HepG2 (cell line): ENCODE data around the gene WDR54. TPM values are rescaled to one million over a fixed set of nuclear protein-coding genes. Genes with fewer than 3 reads are reported as not detected.

Source experiments
- ATAC-seq: fragments of 200-7000 bp; cut with Tn5 transposase; 3 replicates; pipeline ENCODE4 v1.9.1; 2020; ENCODE audit warnings: mild to moderate bottlenecking, moderate library complexity
- BruUV-seq: library from RNA; stranded (reverse); fragments of 400-500 nt; replicated peaks from 2 replicates; lab custom pipeline; 2021; lab: Mats Ljungman, UMichigan
- CTCF ChIA-PET: fragments of 300-600 bp; formaldehyde crosslinking; extraction: SDS; loops from one replicate; lab custom pipeline; 2021; ENCODE audit warnings: low total read pairs, inconsistent platforms, low intra/inter-chr PET ratio; lab: Yijun Ruan, JAX
- POLR2A ChIA-PET: fragments of 350-600 bp; sonication (Branson Sonifier 250); formaldehyde crosslinking; loops from one replicate; lab custom pipeline; 2020; ENCODE audit warnings: antibody characterized with exemption, inconsistent platforms; lab: Yijun Ruan, JAX
- DNase-seq: peaks from one replicate; pipeline ENCODE4 v3.0.0-alpha.2; 2015; ENCODE audit warnings: low spot score
- FAIRE-seq: peaks from 3 replicates; lab custom pipeline; 2011; peaks lifted over from hg19 to GRCh38; lab: Jason Lieb, UNC
- H2AFZ ChIP-seq: one replicate; pipeline ENCODE4 v1.6.1; 2011; ENCODE audit warnings: low read length, inconsistent platforms
- H3K27ac ChIP-seq: fragments of 300-600 bp; 3 replicates; pipeline ENCODE4 v1.8.0; 2011; ENCODE audit warnings: mixed run types, mild to moderate bottlenecking, mixed read lengths, low read length, inconsistent platforms; ENCODE audit not compliant: insufficient read depth; ENCODE audit errors: extremely low read length
- H3K27me3 ChIP-seq, 2 experiments: fragments of 200-600 bp in 1 of 2; 2 replicates in 1 of 2; 3 replicates in 1 of 2; pipeline versions ENCODE4 v1.6.0 to v1.8.0; 2011; ENCODE audit warnings: low read length in 2 of 2, mild to moderate bottlenecking in 2 of 2, moderate library complexity in 2 of 2, inconsistent platforms in 1 of 2; ENCODE audit not compliant: insufficient read depth in 2 of 2, control insufficient read depth in 1 of 2
- H3K36me3 ChIP-seq, 2 experiments: fragments of 200-600 bp in 1 of 2; replicated peaks in 1 of 2; 2 replicates in 1 of 2; 3 replicates in 1 of 2; pipeline versions ENCODE4 v1.5.1 to v1.8.0; 2011; ENCODE audit warnings: low read length in 2 of 2, inconsistent platforms in 1 of 2; ENCODE audit not compliant: insufficient read depth in 2 of 2, control insufficient read depth in 1 of 2
- H3K4me1 ChIP-seq: 2 replicates; pipeline ENCODE4 v1.5.1; 2012; ENCODE audit warnings: low read length, inconsistent platforms; ENCODE audit not compliant: insufficient read depth
- H3K4me2 ChIP-seq: 2 replicates; pipeline ENCODE4 v1.6.0; 2011; ENCODE audit warnings: low read depth, low read length, inconsistent platforms
- H3K4me3 ChIP-seq, 3 experiments: fragments of 200-600 bp in 1 of 3; sonication (generic), shearing (Covaris generic) in 1 of 3; replicated peaks in 1 of 3; 2 replicates each; pipeline ENCODE4 v1.5.1; 2011 to 2016; ENCODE audit warnings: low read length in 3 of 3, inconsistent platforms in 2 of 3, low read depth in 2 of 3, mild to moderate bottlenecking in 2 of 3, control low read depth in 1 of 3, mixed read lengths in 1 of 3; ENCODE audit not compliant: insufficient read depth in 1 of 3
- H3K79me2 ChIP-seq: one replicate; pipeline ENCODE4 v1.6.1; 2011; ENCODE audit warnings: low read length, inconsistent platforms; ENCODE audit not compliant: insufficient read depth
- H3K9ac ChIP-seq: 2 replicates; pipeline ENCODE4 v1.6.0; 2011; ENCODE audit warnings: mild to moderate bottlenecking, low read depth, low read length, inconsistent platforms; ENCODE audit not compliant: insufficient read depth
- H3K9me3 ChIP-seq: 2 replicates; pipeline ENCODE4 v1.5.1; 2012; ENCODE audit warnings: mild to moderate bottlenecking, low read length
- H4K20me1 ChIP-seq: 2 replicates; pipeline ENCODE4 v1.6.0; 2011; ENCODE audit warnings: inconsistent platforms, mild to moderate bottlenecking, low read length, moderate library complexity; ENCODE audit not compliant: insufficient read depth
- AHR ChIP-seq: IDR thresholded peaks from 2 replicates; pipeline ENCODE4 v1.6.1; 2018; ENCODE audit warnings: missing genetic modification reagents, missing compliant biosample characterization
- HDAC2 ChIP-seq: sonication (generic); formaldehyde crosslinking; IDR thresholded peaks from 2 replicates; pipeline ENCODE4 v1.4.0; 2020; ENCODE audit warnings: missing genetic modification reagents
- SALL2 ChIP-seq: sonication (generic); formaldehyde crosslinking; IDR thresholded peaks from 2 replicates; pipeline ENCODE4 v1.8.1; 2023; ENCODE audit warnings: mild to moderate bottlenecking, missing genetic modification reagents, inconsistent platforms
- U2AF2 ChIP-seq: fragments of 200-400 bp; formaldehyde crosslinking; IDR thresholded peaks from 2 replicates; pipeline ENCODE4 v1.6.1; 2017; ENCODE audit warnings: low read depth, mild to moderate bottlenecking, low read length
- ZNF224 ChIP-seq: sonication (generic); formaldehyde crosslinking; IDR thresholded peaks from 2 replicates; pipeline ENCODE4 v1.5.0; 2020; ENCODE audit warnings: mild to moderate bottlenecking, missing genetic modification reagents
- ZNF468 ChIP-seq: sonication (generic); formaldehyde crosslinking; IDR thresholded peaks from 2 replicates; pipeline ENCODE4 v1.8.0; 2022; ENCODE audit warnings: mild to moderate bottlenecking, moderate library complexity, missing genetic modification reagents
- ZNF577 ChIP-seq: sonication (generic); formaldehyde crosslinking; IDR thresholded peaks from 2 replicates; pipeline ENCODE4 v1.4.0; 2020; ENCODE audit warnings: mild to moderate bottlenecking, low read depth, missing genetic modification reagents, borderline replicate concordance
- ZNF83 ChIP-seq: sonication (generic); formaldehyde crosslinking; IDR thresholded peaks from 2 replicates; pipeline ENCODE4 v1.4.0; 2020; ENCODE audit warnings: missing genetic modification reagents, mild to moderate bottlenecking, borderline replicate concordance
- WGBS: methylation state at CpG from one replicate; pipeline ENCODE4 v1.1.6; 2017; ENCODE audit warnings: low lambda C conversion rate; 5-methylcytosine and 5-hydroxymethylcytosine counted together
- in situ Hi-C: cut with HindIII; loops from 2 replicates; pipeline ENCODE4 v1.10.0; 2017; ENCODE audit warnings: low pct_unique_long_range_greater_than_20kb; ENCODE audit not compliant: extremely low pct_ligation_motif_present
- intact Hi-C: fragments of 100-400 bp; cut with micrococcal nuclease; formaldehyde crosslinking; loops from one replicate; pipeline ENCODE4 v1.10.0; 2022; ENCODE audit not compliant: unreplicated experiment
- polyA plus RNA-seq, 8 experiments: library from polyadenylated mRNA; depleted of rRNA in 3 of 8; stranded (reverse) in 7 of 8; unstranded in 1 of 8; fragments of >200 nt; fragmentation: Illumina TruSeq in 4 of 8; extraction: Trizol in 4 of 8; gene quantifications; 2 replicates each; pipeline versions ENCODE4 v1.2.1 to v1.2.3, GENCODE V29; 2011 to 2016; ENCODE audit warnings: low read depth in 4 of 8, missing spikeins in 1 of 8, mixed read lengths in 1 of 8; ENCODE audit not compliant: insufficient read depth in 1 of 8
- total RNA-seq, 5 experiments: library from RNA; depleted of rRNA; stranded (reverse); fragments of >200 nt; fragmentation: Illumina TruSeq; extraction: Trizol; gene quantifications; 2 replicates each; pipeline ENCODE4 v1.2.3, GENCODE V29; 2016; ENCODE audit warnings: low read depth in 1 of 5
- TF ChIP-seq, protein P1 (sequence below): IDR thresholded peaks from 2 replicates; pipeline ENCODE4 v1.6.1; 2016; ENCODE audit warnings: low read depth, control low read depth
- TF ChIP-seq, protein P2 (sequence below): fragments of 450-650 bp; IDR thresholded peaks from 2 replicates; pipeline ENCODE4 v1.6.1; 2016
- TF ChIP-seq, protein P3 (sequence below): sonication (generic); formaldehyde crosslinking; IDR thresholded peaks from 2 replicates; pipeline ENCODE4 v1.9.0; 2021; ENCODE audit warnings: missing genetic modification reagents, mild to moderate bottlenecking, borderline replicate concordance
- TF ChIP-seq, protein P4 (sequence below): sonication (generic); formaldehyde crosslinking; IDR thresholded peaks from 2 replicates; pipeline ENCODE4 v1.8.0; 2022; ENCODE audit warnings: missing genetic modification reagents, mild to moderate bottlenecking, moderate library complexity, borderline replicate concordance

WDR54 gene
- total and polyA plus RNA-seq, 2 of the 13 experiments (the other 11 are each of a cell fraction or from before 2014, with no cell fraction given) = 2.0 to 17.3 TPM

DNA sequence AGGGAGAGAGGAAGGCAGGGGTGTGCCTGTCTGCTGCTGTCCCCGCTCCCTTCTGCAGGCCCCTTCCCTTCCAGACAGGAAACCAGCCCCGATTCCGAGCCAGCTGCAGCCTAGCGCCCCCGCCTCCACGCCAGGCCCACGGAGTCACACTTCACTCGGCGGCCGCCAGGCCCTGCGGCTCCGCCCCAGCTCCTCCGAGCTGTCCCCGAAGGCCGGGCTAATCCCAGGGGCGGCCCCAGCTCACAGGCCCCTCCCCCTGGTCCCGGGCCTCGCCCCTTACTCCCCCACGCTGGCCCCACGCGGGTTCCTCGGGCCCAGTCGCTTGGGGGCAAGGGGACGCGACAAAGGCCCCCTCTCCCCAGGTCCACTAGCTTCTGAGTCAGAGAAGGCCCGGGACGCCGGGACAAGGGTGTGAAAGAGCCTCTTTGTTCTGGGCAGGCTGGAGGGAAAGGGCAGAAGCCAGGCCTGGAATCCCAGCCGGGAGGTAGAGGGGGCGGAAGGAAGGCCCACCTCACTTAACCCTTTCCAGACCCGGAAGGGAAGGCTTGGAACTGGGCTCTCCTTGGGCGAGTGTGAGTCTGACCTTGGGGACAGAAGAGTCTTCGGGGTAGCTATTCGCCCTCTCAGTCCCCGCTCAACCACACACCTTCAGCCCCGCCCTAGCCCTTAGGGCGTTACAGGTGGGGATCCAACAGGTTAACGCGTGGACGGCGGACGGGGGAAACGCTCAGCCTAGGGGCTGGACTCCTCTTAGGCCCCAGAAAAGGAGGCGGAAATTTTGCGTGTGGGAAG is 19.0 kb downstream of the WDR54 start (continued):
- TF ChIP-seq, protein P1, sequence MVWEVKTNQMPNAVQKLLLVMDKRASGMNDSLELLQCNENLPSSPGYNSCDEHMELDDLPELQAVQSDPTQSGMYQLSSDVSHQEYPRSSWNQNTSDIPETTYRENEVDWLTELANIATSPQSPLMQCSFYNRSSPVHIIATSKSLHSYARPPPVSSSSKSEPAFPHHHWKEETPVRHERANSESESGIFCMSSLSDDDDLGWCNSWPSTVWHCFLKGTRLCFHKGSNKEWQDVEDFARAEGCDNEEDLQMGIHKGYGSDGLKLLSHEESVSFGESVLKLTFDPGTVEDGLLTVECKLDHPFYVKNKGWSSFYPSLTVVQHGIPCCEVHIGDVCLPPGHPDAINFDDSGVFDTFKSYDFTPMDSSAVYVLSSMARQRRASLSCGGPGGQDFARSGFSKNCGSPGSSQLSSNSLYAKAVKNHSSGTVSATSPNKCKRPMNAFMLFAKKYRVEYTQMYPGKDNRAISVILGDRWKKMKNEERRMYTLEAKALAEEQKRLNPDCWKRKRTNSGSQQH (CRISPR knock-in tag) = no peak
- no peak for TF ChIP-seq AHR (CRISPR knock-in tag)
- TF ChIP-seq HDAC2 (CRISPR knock-in tag) = peak; percentile 98

DNA sequence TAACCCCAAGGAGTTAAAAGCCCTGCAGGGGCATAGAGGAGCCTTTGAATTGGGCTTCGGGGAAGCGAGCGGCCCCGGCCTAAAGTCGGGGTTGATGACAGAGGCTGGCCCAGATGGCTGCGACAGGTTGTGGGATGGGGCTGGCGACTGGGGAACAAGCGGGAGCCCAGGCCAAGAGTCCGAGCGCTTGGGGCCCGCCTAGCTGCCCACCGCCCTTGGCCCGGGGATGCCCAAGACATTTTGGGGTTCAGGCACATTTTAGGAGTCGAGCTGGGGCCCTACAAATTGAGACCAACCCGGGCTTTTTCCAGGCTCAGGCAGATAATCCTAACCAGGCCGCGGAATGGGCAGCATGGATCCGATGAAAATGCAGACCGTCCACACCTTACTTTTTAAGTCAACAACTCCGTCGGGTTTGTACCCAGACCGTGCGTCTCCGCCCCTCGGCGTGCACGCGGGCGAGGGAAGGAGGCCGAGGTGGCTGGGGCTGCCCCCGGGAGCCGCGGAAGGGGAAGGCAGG is 19.7 kb downstream of the WDR54 start:
- WGBS = under 1% methylated on average over 32 of the region's 33 CpGs
- Histone ChIP-seq H3K4me1 (peaks cover 65% of the 10 kb centered on the region), H3K79me2 (peaks cover 57% of the 10 kb centered on the region), H3K9me3 (no peaks in the 10 kb centered on the region), H3K4me3 (peak overlapping the region; percentile 76 to 94 (median 93)), H3K27ac (peak overlapping the region; percentile 91), H3K4me2 (peak overlapping the region; percentile 95), H3K36me3 (peaks cover 15 to 33% of the 10 kb centered on the region in 2 experiments), H3K9ac (peak overlapping the region; percentile 91), H3K27me3 (no peaks in the 10 kb centered on the region; a peak in 1 of 5 replicates), H2AFZ (no peak overlapping the region), H4K20me1 (peaks cover 41% of the 10 kb centered on the region)
- intact Hi-C loops (loop anchor here (2.0 kb wide), 1 partner anchor 60 kb away; no protein-coding TSS in a partner anchor), in situ Hi-C loops (no loop called here)
- CTCF ChIA-PET = no interaction called here
- ATAC-seq (peak; percentile 30), FAIRE-seq (no peak), DNase-seq (no peak)
- no TSS peak for BruUV-seq
- POLR2A ChIA-PET = interaction anchor here (1.5 to 11.6 kb wide), 8 partner anchors 13 to 62 kb away, joined by 4 to 342 read pairs (median 20); partner anchors contain the start of genes C2orf81, CCDC142, INO80B and MRPL53
- TF ChIP-seq SALL2 = 0 out of 2 replicates have a peak, but pooled peaks have one; percentile 0
- no peak for TF ChIP-seq ZNF83 (CRISPR knock-in tag)
- 0 out of 2 replicates have a peak, but pooled peaks have one; percentile 13 for TF ChIP-seq ZNF468
- TF ChIP-seq, protein P2, sequence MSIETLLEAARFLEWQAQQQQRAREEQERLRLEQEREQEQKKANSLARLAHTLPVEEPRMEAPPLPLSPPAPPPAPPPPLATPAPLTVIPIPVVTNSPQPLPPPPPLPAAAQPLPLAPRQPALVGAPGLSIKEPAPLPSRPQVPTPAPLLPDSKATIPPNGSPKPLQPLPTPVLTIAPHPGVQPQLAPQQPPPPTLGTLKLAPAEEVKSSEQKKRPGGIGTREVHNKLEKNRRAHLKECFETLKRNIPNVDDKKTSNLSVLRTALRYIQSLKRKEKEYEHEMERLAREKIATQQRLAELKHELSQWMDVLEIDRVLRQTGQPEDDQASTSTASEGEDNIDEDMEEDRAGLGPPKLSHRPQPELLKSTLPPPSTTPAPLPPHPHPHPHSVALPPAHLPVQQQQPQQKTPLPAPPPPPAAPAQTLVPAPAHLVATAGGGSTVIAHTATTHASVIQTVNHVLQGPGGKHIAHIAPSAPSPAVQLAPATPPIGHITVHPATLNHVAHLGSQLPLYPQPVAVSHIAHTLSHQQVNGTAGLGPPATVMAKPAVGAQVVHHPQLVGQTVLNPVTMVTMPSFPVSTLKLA = no peak
- TF ChIP-seq, protein P3, sequence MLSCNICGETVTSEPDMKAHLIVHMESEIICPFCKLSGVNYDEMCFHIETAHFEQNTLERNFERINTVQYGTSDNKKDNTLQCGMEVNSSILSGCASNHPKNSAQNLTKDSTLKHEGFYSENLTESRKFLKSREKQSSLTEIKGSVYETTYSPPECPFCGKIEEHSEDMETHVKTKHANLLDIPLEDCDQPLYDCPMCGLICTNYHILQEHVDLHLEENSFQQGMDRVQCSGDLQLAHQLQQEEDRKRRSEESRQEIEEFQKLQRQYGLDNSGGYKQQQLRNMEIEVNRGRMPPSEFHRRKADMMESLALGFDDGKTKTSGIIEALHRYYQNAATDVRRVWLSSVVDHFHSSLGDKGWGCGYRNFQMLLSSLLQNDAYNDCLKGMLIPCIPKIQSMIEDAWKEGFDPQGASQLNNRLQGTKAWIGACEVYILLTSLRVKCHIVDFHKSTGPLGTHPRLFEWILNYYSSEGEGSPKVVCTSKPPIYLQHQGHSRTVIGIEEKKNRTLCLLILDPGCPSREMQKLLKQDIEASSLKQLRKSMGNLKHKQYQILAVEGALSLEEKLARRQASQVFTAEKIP = no peak
- 0 out of 2 replicates have a peak, but pooled peaks have one; percentile 11 for TF ChIP-seq ZNF224 (CRISPR knock-in tag)
- TF ChIP-seq, protein P4, sequence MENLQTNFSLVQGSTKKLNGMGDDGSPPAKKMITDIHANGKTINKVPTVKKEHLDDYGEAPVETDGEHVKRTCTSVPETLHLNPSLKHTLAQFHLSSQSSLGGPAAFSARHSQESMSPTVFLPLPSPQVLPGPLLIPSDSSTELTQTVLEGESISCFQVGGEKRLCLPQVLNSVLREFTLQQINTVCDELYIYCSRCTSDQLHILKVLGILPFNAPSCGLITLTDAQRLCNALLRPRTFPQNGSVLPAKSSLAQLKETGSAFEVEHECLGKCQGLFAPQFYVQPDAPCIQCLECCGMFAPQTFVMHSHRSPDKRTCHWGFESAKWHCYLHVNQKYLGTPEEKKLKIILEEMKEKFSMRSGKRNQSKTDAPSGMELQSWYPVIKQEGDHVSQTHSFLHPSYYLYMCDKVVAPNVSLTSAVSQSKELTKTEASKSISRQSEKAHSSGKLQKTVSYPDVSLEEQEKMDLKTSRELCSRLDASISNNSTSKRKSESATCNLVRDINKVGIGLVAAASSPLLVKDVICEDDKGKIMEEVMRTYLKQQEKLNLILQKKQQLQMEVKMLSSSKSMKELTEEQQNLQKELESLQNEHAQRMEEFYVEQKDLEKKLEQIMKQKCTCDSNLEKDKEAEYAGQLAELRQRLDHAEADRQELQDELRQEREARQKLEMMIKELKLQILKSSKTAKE (CRISPR knock-in tag) = 0 out of 2 replicates have a peak, but pooled peaks have one; percentile 5
- no peak; the same call in 1 of the 2 replicates for TF ChIP-seq ZNF577 (CRISPR knock-in tag)
- 0 out of 2 replicates have a peak, but pooled peaks have one; percentile 15 for TF ChIP-seq U2AF2
